COLO829 (cell line): ENCODE results near the gene SPACA6.
"Not testable (repeated sequence)": the region's sequence is repeated elsewhere in the genome, so short reads cannot be mapped to it uniquely, and the experiment has no call there.

Source experiments
- DNase-seq: peaks from one replicate; pipeline ENCODE4 v3.0.0; 2012; ENCODE audit warnings: low spot score

The SPACA6 gene, protein sequence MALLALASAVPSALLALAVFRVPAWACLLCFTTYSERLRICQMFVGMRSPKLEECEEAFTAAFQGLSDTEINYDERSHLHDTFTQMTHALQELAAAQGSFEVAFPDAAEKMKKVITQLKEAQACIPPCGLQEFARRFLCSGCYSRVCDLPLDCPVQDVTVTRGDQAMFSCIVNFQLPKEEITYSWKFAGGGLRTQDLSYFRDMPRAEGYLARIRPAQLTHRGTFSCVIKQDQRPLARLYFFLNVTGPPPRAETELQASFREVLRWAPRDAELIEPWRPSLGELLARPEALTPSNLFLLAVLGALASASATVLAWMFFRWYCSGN

GRCh38 chr19:51693260-51693659 lies at the start of gene SPACA6:
Gene SPACA6 (plus strand): TSS chr19:51693330. CDS start chr19:51693527, 197 bp downstream.
- DNase-seq: no peak

- no peak for DNase-seq
Measured at GRCh38 chr19:51644636-51645271, 48.4 kb upstream of the SPACA6 start.

- not testable (repeated sequence) for DNase-seq
Measured at GRCh38 chr19:51646730-51647129, 46.4 kb upstream of the SPACA6 start, which contains the start of gene SIGLEC14. Gene SIGLEC14 (minus strand): TSS chr19:51646825. CDS start chr19:51646759, 66 bp downstream.

- DNase-seq: no peak
Measured at GRCh38 chr19:51647318-51647717, 45.8 kb upstream of the SPACA6 start.

DNA sequence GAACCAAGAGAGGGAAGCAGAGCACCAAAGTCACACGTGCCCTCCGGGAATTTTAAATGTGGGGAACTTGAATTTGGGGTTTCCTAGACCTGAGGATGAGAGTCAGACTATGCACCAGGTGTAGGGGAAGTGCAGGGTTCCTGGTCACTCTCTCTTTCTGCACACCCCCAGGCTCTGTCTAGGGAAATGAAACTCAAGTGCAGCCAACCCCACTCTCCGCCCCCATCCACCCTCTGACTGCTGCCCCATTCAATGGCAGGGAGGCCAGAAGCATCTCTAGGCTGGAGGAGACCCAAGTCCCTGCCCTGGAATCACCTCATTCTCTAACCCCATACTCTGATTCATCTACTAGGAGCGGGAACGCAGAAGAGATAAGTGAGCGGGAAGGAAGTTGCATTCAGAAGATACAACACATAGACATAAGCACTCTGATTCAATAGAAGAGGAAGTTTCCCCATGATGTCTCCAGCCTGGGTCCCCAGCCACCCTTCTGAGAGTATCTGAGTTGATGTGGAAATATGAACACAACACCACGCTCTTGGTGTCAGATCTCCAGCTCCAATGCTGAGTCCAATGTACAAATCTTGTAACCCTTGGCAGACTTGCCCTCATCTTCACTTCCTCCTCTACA lies 41.8 kb upstream of the SPACA6 start:
- DNase-seq: no peak

DNA sequence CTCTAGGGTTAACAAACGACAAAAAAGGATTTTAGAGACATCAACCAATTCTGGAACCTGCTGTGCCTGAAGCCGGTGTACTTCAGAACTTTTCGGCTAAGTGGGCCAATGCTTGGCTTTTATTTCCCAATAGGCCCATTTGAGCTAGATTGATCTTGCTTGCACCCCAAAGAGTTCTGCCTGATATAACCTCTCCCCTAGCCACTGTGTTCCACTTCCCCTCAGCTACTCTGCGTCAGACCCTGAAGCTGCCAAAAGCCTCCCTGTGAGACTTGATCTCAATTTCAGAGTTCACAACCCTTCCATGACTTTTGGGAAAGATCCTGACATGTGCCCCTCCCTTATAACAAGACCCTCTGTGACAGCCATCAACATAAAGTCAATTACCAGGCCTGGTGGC lies 40.9 kb upstream of the SPACA6 start:
- DNase-seq: no peak

- DNase-seq: no peak
Measured at GRCh38 chr19:51653162-51653561, 40.0 kb upstream of the SPACA6 start.

GRCh38 chr19:51654783-51655182 lies 38.3 kb upstream of the SPACA6 start:
- DNase-seq: no peak

DNA sequence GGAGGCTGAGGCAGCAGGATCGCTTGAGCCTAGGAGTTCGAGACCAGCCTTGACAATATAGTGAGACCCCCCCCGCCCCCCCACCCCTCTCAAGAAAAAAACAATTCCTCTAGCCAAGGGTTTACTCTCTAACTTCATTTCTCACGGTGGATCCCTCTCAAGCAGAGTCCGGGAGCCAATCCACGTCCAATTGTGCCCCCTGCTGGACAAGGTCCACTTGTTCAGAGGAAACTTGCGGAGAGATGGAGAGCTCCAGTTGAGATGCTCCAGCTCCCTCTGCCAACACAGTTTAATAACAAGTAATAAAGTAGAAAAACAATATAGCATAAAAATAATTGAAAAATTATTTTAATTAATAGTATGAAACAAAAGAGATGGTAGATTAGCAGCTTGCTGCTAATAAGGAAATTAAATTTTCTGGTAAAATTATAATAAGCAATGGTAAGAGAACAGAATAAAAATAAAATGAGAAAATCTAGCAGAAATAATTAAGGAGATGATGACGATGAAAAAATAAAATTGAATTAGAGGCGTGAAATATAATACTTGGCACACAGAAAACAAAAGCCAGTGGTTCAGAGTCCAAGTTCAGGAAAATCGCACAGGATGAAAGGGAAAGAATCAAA lies 32.0 kb upstream of the SPACA6 start:
- peak; percentile 59 for DNase-seq

- no peak for DNase-seq
Measured at GRCh38 chr19:51663650-51664049, 29.5 kb upstream of the SPACA6 start.

GRCh38 chr19:51664131-51664530 lies 29.0 kb upstream of the SPACA6 start:
- no peak for DNase-seq

DNA sequence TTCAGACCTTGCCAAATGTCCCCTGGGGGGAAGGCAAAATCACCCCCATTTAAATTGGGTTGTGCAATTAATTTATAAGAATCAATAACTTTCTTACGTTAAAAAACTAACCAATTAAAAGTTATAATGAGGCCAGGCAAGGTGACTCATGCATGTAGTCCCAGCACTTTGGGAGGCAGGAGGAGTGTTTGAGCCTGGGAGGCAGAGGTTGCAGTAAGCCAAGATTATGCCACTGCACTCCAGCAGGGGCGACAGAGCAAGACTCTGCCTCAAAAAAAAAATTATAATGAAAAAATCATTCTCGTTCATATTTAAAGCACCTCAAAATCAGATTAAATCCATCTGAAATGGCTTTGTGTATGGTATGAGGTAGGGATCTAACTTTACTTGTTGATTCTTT lies 28.1 kb upstream of the SPACA6 start:
- no peak for DNase-seq

GRCh38 chr19:51668216-51668615 lies 24.9 kb upstream of the SPACA6 start:
- DNase-seq: no peak

DNA sequence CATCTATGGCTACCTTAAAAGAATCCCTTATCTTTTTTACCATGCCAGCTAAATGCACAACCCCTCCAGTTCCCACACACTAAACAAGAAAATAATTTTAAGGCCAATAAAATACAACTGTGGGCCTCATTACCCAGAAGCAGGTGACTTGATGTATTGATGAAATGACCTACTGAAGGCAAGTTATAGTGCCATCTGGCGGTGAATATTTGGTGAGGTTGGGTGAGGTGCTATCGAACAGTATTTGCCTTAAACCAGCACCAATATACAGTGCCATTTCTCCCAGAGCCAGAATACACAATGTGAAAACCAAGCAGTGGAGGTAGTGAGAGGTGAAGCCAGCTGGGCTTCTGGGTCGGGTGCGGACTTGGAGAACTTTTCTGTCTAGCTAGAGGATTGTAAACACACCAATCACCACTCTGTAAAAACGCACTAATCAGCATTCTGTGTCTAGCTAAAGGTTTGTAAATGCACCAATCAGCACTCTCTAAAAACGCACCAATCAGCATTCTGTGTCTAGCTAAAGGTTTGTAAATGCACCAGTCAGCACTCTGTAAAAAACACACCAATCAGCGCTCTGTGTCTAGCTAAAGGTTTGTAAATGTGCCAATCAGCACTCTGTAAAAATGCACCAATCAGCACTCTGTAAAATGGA lies 17.1 kb upstream of the SPACA6 start:
- DNase-seq: not testable (repeated sequence)

GRCh38 chr19:51676566-51677083 lies 16.5 kb upstream of the SPACA6 start:
- DNase-seq: no peak

DNA sequence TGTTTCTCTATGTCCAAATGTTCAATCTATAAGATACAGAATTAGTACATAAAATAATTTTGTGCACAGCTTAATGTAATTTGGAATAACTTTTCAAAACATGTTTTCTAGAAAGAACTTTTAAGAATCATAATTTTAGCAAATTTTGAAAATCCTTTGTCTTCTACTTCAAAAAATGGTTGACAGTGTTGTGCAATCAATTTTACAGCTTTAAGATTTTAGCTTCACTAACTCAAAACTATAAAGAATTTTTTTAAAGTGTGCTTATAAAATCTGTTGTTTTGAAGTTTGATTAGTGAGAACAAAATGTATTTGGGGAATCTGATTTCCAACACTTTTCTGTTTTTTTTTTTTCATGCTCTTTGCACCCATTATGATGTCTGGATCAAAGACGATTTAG lies 12.7 kb upstream of the SPACA6 start:
- DNase-seq: no peak

DNA sequence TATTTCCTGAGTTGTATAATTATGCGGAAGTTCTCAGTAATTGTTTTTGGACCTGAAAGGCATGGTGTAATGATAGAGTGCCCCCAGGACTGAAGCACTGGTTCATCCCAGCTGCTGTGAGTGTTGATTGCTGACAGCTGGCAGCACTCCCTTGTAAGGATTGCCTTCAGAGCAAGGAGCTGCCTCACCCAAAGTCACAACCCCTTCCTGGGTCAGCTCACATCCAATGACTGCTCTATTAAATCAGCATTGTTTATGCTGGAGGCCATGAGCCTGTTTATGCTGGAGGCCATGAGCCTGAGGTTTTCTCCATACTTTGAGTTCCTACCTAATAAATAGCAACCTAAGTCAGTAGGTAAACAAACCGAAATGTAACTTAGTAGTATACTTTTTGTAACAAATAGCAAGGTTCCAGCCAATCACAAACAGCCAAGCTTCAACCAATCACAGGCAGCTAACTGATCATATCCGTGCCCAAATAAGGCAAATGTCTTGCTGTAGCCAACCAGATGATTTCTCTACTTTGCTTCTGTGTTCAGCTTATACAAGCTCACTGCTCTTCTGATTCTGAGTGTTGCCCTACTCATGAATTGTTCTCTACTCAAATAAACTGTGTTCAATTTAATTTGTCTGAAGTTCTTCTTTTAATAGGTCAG lies 11.7 kb upstream of the SPACA6 start:
- DNase-seq: no peak

DNA sequence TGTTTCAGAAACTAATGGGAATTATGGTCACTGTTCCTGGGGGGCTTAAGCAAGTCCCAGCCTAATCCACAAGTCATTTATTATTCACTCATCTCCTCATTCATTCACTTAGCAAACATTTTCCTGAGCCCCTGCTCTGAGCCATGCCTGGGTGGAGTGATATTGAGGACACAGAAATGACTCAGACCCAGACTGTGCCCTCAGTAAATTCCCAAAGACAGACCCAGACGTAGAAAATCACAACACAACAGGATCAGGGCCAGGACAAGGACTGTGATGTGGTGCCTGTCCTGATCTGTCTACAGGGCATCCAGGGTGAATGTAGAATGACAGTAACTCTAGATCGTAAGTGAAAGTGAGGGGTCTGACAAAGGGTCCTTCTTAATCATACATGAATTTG lies 7.0 kb upstream of the SPACA6 start:
- no peak for DNase-seq

GRCh38 chr19:51687791-51688670 lies 5.1 kb upstream of the SPACA6 start:
- no peak for DNase-seq
